Fibroblast of mammary gland (primary cell): ENCODE measurements around the gene HERC4.

Experiments used
- DNase-seq: peaks from one replicate; pipeline ENCODE4 v3.0.0-alpha.2; 2010; ENCODE audit warnings: low read depth
- H3K4me3 ChIP-seq: 2 replicates; pipeline ENCODE4 v1.5.1; 2011; ENCODE audit warnings: low read depth, mild to moderate bottlenecking, low read length, moderate library complexity; ENCODE audit not compliant: control insufficient read depth
- CTCF ChIP-seq: conservative IDR thresholded peaks from 2 replicates; pipeline ENCODE4 v1.5.1; 2011; ENCODE audit warnings: low read depth, low read length, inconsistent platforms; ENCODE audit not compliant: control insufficient read depth, insufficient read depth

HERC4 gene

GRCh38 chr10:67924136-67924535, 150.9 kb downstream of the HERC4 start:
- H3K4me3 ChIP-seq, result no peak overlapping the region
- no peak for DNase-seq

GRCh38 chr10:67923551-67923950, 151.5 kb downstream of the HERC4 start:
- peak; percentile 56 for DNase-seq
- no peak for TF ChIP-seq CTCF
- no peak overlapping the region for H3K4me3 ChIP-seq

More at GRCh38 chr10:67924136-67924535, 150.9 kb downstream of the HERC4 start:
- no peak for TF ChIP-seq CTCF

- no peak overlapping the region for H3K4me3 ChIP-seq
- TF ChIP-seq CTCF, result no peak
- DNase-seq, result no peak
Measured at GRCh38 chr10:67921065-67921464, 154.0 kb downstream of the HERC4 start.

GRCh38 chr10:67917679-67918078, 157.4 kb downstream of the HERC4 start:
- H3K4me3 ChIP-seq, result no peak overlapping the region
- TF ChIP-seq CTCF, result no peak
- no peak for DNase-seq

GRCh38 chr10:67917169-67917568, 157.9 kb downstream of the HERC4 start:
- no peak for TF ChIP-seq CTCF
- DNase-seq, result no peak
- no peak overlapping the region for H3K4me3 ChIP-seq

- no peak overlapping the region for H3K4me3 ChIP-seq
- no peak for DNase-seq
- TF ChIP-seq CTCF, result no peak
Measured at GRCh38 chr10:67914777-67915340, 160.2 kb downstream of the HERC4 start.

- DNase-seq, result peak; percentile 15
- TF ChIP-seq CTCF, result no peak
- H3K4me3 ChIP-seq, result no peak overlapping the region
Measured at GRCh38 chr10:67912331-67912946, 162.6 kb downstream of the HERC4 start.
